ENCODE data around the gene SLC16A2. TPM values are rescaled to one million over a fixed set of nuclear protein-coding genes. Genes with fewer than 3 reads are reported as not detected.

Gene SLC16A2
- polyA plus RNA-seq, 1 of the 3 experiments (the other 2 are of a cell fraction): 10.9 TPM

- Histone ChIP-seq H3F3A (replicated peaks; ENCODE audit: insufficient read depth) (peaks cover 4% of the 10 kb centered on the region), H3K27ac (ENCODE audit: low read depth in 2 of 2, low read length in 1 of 2) (no peak overlapping the region), H3K79me2 (ENCODE audit: insufficient read depth) (no peaks in the 10 kb centered on the region), H3K9me2 (no peaks in the 10 kb centered on the region), H3K4me3 (ENCODE audit: low read depth in 2 of 2, low read length in 1 of 2) (no peak overlapping the region; a peak in 1 of 4 replicates), H3K4me1 (ENCODE audit: control insufficient read depth in 1 of 2, insufficient read depth in 2 of 2, low read depth in 1 of 2, low read length in 1 of 2) (no peaks in the 10 kb centered on the region; a peak in 1 of 4 replicates), H4K20me1 (ENCODE audit: insufficient read depth) (no peaks in the 10 kb centered on the region), H3K9me3 (no peaks in the 10 kb centered on the region), H3K27me3 (ENCODE audit: insufficient read depth) (no peaks in the 10 kb centered on the region), H3K9ac (no peak overlapping the region), H3K4me2 (peak overlapping the region; percentile 24; the same call in 1 of the 2 replicates), H2AFZ (ENCODE audit: low read depth) (peak overlapping the region; percentile 61; the same call in 1 of the 2 replicates), H3K36me3 (replicated peaks in 1 of 2; ENCODE audit: control insufficient read depth in 1 of 2, insufficient read depth in 2 of 2, low read length in 1 of 2) (no peaks in the 10 kb centered on the region)
- ChIA-PET CTCF (interaction anchor here (0.8 to 4.1 kb wide), 14 partner anchors 10 to 207 kb away, joined by 3 to 24 read pairs (median 4); no protein-coding TSS in a partner anchor), POLR2A (no interaction called here)
- WGBS (ENCODE audit: low lambda C conversion rate): 22% methylated on average over 20 of the region's 24 CpGs
- DNase-seq: peak; percentile 75
- TF ChIP-seq USF1 (IDR thresholded peaks at IDR 0.05; ENCODE audit: borderline replicate concordance, low read depth) (no peak), CHD2 (IDR thresholded peaks at IDR 0.05; ENCODE audit: low read length, partially characterized antibody) (peak; percentile 32), ELF1 (IDR thresholded peaks at IDR 0.05) (no peak), RXRA (IDR thresholded peaks at IDR 0.05; ENCODE audit: borderline replicate concordance, low read depth) (no peak), NRF1 (IDR thresholded peaks at IDR 0.05; ENCODE audit: low read depth, low read length) (0 out of 2 replicates have a peak, but pooled peaks have one; percentile 7), RAD21 (IDR thresholded peaks at IDR 0.05; ENCODE audit: low read length) (peak; percentile 93), SMC3 (IDR thresholded peaks at IDR 0.05; ENCODE audit: low read depth, low read length) (peak; percentile 96)
- TF ChIP-seq, protein P1, sequence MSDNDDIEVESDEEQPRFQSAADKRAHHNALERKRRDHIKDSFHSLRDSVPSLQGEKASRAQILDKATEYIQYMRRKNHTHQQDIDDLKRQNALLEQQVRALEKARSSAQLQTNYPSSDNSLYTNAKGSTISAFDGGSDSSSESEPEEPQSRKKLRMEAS (IDR thresholded peaks at IDR 0.05; ENCODE audit: low read depth): 0 out of 2 replicates have a peak, but pooled peaks have one; percentile 14
- TF ChIP-seq, protein P2, sequence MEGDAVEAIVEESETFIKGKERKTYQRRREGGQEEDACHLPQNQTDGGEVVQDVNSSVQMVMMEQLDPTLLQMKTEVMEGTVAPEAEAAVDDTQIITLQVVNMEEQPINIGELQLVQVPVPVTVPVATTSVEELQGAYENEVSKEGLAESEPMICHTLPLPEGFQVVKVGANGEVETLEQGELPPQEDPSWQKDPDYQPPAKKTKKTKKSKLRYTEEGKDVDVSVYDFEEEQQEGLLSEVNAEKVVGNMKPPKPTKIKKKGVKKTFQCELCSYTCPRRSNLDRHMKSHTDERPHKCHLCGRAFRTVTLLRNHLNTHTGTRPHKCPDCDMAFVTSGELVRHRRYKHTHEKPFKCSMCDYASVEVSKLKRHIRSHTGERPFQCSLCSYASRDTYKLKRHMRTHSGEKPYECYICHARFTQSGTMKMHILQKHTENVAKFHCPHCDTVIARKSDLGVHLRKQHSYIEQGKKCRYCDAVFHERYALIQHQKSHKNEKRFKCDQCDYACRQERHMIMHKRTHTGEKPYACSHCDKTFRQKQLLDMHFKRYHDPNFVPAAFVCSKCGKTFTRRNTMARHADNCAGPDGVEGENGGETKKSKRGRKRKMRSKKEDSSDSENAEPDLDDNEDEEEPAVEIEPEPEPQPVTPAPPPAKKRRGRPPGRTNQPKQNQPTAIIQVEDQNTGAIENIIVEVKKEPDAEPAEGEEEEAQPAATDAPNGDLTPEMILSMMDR (IDR thresholded peaks at IDR 0.05): peak; percentile 100
Observed at GRCh38 chrX:74550295-74550802, 129.1 kb downstream of the SLC16A2 start.

GRCh38 chrX:74551934-74552333 is 130.6 kb downstream of the SLC16A2 start:
- Histone ChIP-seq H3K27me3 (ENCODE audit: insufficient read depth) (no peaks in the 10 kb centered on the region), H3K79me2 (ENCODE audit: insufficient read depth) (no peaks in the 10 kb centered on the region), H3K36me3 (replicated peaks in 1 of 2; ENCODE audit: control insufficient read depth in 1 of 2, insufficient read depth in 2 of 2, low read length in 1 of 2) (no peaks in the 10 kb centered on the region), H3K4me3 (ENCODE audit: low read depth in 2 of 2, low read length in 1 of 2) (no peak overlapping the region), H3K27ac (ENCODE audit: low read depth in 2 of 2, low read length in 1 of 2) (no peak overlapping the region), H3K9me3 (no peaks in the 10 kb centered on the region), H3K4me1 (ENCODE audit: control insufficient read depth in 1 of 2, insufficient read depth in 2 of 2, low read depth in 1 of 2, low read length in 1 of 2) (no peaks in the 10 kb centered on the region; a peak in 1 of 4 replicates), H2AFZ (ENCODE audit: low read depth) (no peak overlapping the region), H4K20me1 (ENCODE audit: insufficient read depth) (no peaks in the 10 kb centered on the region), H3K9me2 (no peaks in the 10 kb centered on the region), H3K4me2 (no peak overlapping the region), H3K9ac (no peak overlapping the region), H3F3A (replicated peaks; ENCODE audit: insufficient read depth) (peaks cover 4% of the 10 kb centered on the region)
- CTCF ChIA-PET: interaction anchor here (0.6 to 4.1 kb wide), 4 partner anchors 12 to 209 kb away, joined by 3 to 24 read pairs (median 4); no protein-coding TSS in a partner anchor
- 42% methylated on average over 2 of the region's 2 CpGs for WGBS (ENCODE audit: low lambda C conversion rate)
- DNase-seq: no peak
- POLR2A ChIA-PET: no interaction called here
- TF ChIP-seq NFIC (IDR thresholded peaks at IDR 0.05; ENCODE audit: borderline replicate concordance): no peak
- TF ChIP-seq GABPA (IDR thresholded peaks at IDR 0.05; ENCODE audit: low read depth): no peak
- TF ChIP-seq PBX3 (IDR thresholded peaks at IDR 0.05): no peak
- TF ChIP-seq RXRA (IDR thresholded peaks at IDR 0.05; ENCODE audit: borderline replicate concordance, low read depth): no peak
- TF ChIP-seq FOXJ3 (CRISPR knock-in tag; IDR thresholded peaks at IDR 0.05): no peak
- no peak for TF ChIP-seq MXI1 (IDR thresholded peaks at IDR 0.05; ENCODE audit: low read depth, low read length)
- TF ChIP-seq RAD21 (IDR thresholded peaks at IDR 0.05; ENCODE audit: low read length): no peak
- no peak for TF ChIP-seq RFX5 (IDR thresholded peaks at IDR 0.05; ENCODE audit: low read length)
- TF ChIP-seq FOXM1 (IDR thresholded peaks at IDR 0.05; ENCODE audit: low read depth): no peak
- TF ChIP-seq GATA2 (CRISPR knock-in tag; IDR thresholded peaks at IDR 0.05): no peak
- TF ChIP-seq, protein P1 (IDR thresholded peaks at IDR 0.05; ENCODE audit: low read depth): no peak
- no peak for TF ChIP-seq CHD2 (IDR thresholded peaks at IDR 0.05; ENCODE audit: low read length, partially characterized antibody)
- TF ChIP-seq, protein P2 (IDR thresholded peaks at IDR 0.05): no peak
- no peak for TF ChIP-seq USF2 (IDR thresholded peaks at IDR 0.05; ENCODE audit: borderline replicate concordance, low read depth, low read length)
